A549 (cell line): ENCODE measurements around the gene SCYGR2. TPM values are rescaled to one million over a fixed set of nuclear protein-coding genes. Genes with fewer than 3 reads are reported as not detected.

Source experiments
- ATAC-seq, 2 experiments: fragments of 200-7000 bp in 1 of 2; fragments of >200 bp in 1 of 2; cut with Nextera tagmentation in 1 of 2; cut with Tn5 transposase in 1 of 2; 3 replicates each; pipeline versions ENCODE4 v1.8.0 to v1.9.1; 2018 to 2020; ENCODE audit warnings: mild to moderate bottlenecking in 1 of 2, moderate library complexity in 1 of 2
- CTCF ChIA-PET: fragments of 300-600 bp; sonication (Branson Sonifier 250); formaldehyde crosslinking; extraction: SDS; loops from one replicate; lab custom pipeline; 2021; ENCODE audit warnings: antibody characterized with exemption, inconsistent platforms; lab: Yijun Ruan, JAX
- POLR2A ChIA-PET: fragments of 350-600 bp; formaldehyde crosslinking; extraction: SDS; loops from one replicate; lab custom pipeline; 2021; ENCODE audit warnings: antibody characterized with exemption, inconsistent platforms; lab: Yijun Ruan, JAX
- DNase-seq, 2 experiments: peaks; one replicate each; pipeline versions ENCODE4 v3.0.0 to v3.0.0-alpha.2; 2011 to 2016; ENCODE audit warnings: low read depth in 1 of 2, low spot score in 1 of 2
- FAIRE-seq: peaks from 2 replicates; lab custom pipeline; 2011; peaks lifted over from hg19 to GRCh38; lab: Jason Lieb, UNC
- H3K27ac ChIP-seq, 2 experiments: fragments of >200 bp; sonication (Bioruptor Twin); formaldehyde crosslinking; 3 replicates each; pipeline ENCODE4 v1.5.1; 2016 to 2017
- H3K4me1 ChIP-seq: fragments of >200 bp; sonication (Bioruptor Twin); formaldehyde crosslinking; 3 replicates; pipeline ENCODE4 v1.6.1; 2016
- H3K4me2 ChIP-seq: fragments of >200 bp; sonication (Bioruptor Twin); formaldehyde crosslinking; 3 replicates; pipeline ENCODE4 v1.6.1; 2016
- H3K4me3 ChIP-seq: fragments of >200 bp; sonication (Bioruptor Twin); formaldehyde crosslinking; 3 replicates; pipeline ENCODE4 v1.5.1; 2016
- H3K9me3 ChIP-seq: fragments of >200 bp; sonication (Bioruptor Twin); formaldehyde crosslinking; 3 replicates; pipeline ENCODE4 v1.6.1; 2016
- BHLHE40 ChIP-seq: IDR thresholded peaks from 2 replicates; pipeline ENCODE4 v1.6.1; 2012; ENCODE audit warnings: low read depth, low read length, inconsistent platforms
- CEBPB ChIP-seq, 2 experiments: fragments of >200 bp in 1 of 2; sonication (Bioruptor Twin) in 1 of 2; formaldehyde crosslinking in 1 of 2; IDR thresholded peaks; 2 replicates each; pipeline ENCODE4 v1.6.1; 2012 to 2016
- CHD4 ChIP-seq: fragments of 200-600 bp; sonication (generic); IDR thresholded peaks from 2 replicates; pipeline ENCODE4 v1.6.1; 2016; ENCODE audit warnings: antibody characterized with exemption, mild to moderate bottlenecking, borderline replicate concordance
- EHF ChIP-seq: fragments of 250-450 bp; sonication (Bioruptor Pico); IDR thresholded peaks from 2 replicates; pipeline ENCODE4 v1.5.0; 2020; ENCODE audit warnings: mild to moderate bottlenecking
- EHMT2 ChIP-seq: fragments of 200-600 bp; sonication (generic); IDR thresholded peaks from 2 replicates; pipeline ENCODE4 v1.6.1; 2016; ENCODE audit warnings: antibody characterized with exemption, low read depth, mild to moderate bottlenecking, moderate library complexity
- FOSB ChIP-seq: fragments of 250-450 bp; sonication (Bioruptor Pico); IDR thresholded peaks from 2 replicates; pipeline ENCODE4 v1.5.0; 2020; ENCODE audit warnings: mild to moderate bottlenecking, moderate library complexity
- FOSL2 ChIP-seq, 2 experiments: fragments of 450-650 bp in 1 of 2; fragments of >200 bp in 1 of 2; sonication (Bioruptor Twin) in 1 of 2; formaldehyde crosslinking; IDR thresholded peaks; 2 replicates each; pipeline versions ENCODE4 v1.5.0 to v1.6.1; 2016 to 2020; ENCODE audit warnings: mild to moderate bottlenecking in 1 of 2, moderate library complexity in 1 of 2
- HDAC2 ChIP-seq: fragments of 200-600 bp; sonication (generic); IDR thresholded peaks from 2 replicates; pipeline ENCODE4 v1.6.1; 2016
- HOXB13 ChIP-seq: fragments of 250-450 bp; sonication (Bioruptor Pico); IDR thresholded peaks from 2 replicates; pipeline ENCODE4 v1.5.0; 2020; ENCODE audit warnings: low read depth, mild to moderate bottlenecking, moderate library complexity
- HOXB5 ChIP-seq: fragments of 250-450 bp; sonication (Bioruptor Pico); IDR thresholded peaks from 2 replicates; pipeline ENCODE4 v1.5.0; 2020; ENCODE audit warnings: mild to moderate bottlenecking, moderate library complexity
- MAFK ChIP-seq: fragments of 450-650 bp; IDR thresholded peaks from 2 replicates; pipeline ENCODE4 v1.6.1; 2014; ENCODE audit not compliant: partially characterized antibody
- MAZ ChIP-seq: fragments of 150-350 bp; IDR thresholded peaks from 2 replicates; pipeline ENCODE4 v1.6.1; 2014; ENCODE audit warnings: antibody characterized with exemption, low read depth, low read length, borderline replicate concordance
- NFE2L2 ChIP-seq: fragments of 150-350 bp; conservative IDR thresholded peaks from 2 replicates; pipeline ENCODE4 v1.6.1; 2014; ENCODE audit warnings: low read length
- NR3C1 ChIP-seq: fragments of >200 bp; sonication (Bioruptor Twin); formaldehyde crosslinking; IDR thresholded peaks from 3 replicates; pipeline ENCODE4 v1.6.1; 2017
- PHF8 ChIP-seq: fragments of 200-600 bp; sonication (generic); IDR thresholded peaks from 2 replicates; pipeline ENCODE4 v1.6.1; 2016; ENCODE audit warnings: low read depth, mild to moderate bottlenecking, antibody characterized with exemption, moderate library complexity, borderline replicate concordance
- POLR2AphosphoS2 ChIP-seq: conservative IDR thresholded peaks from 2 replicates; pipeline ENCODE4 v1.6.1; 2012; ENCODE audit warnings: low read length, improper control_type of control experiment, inconsistent platforms
- RAD21 ChIP-seq, 2 experiments: fragments of >200 bp in 1 of 2; sonication (Bioruptor Twin) in 1 of 2; formaldehyde crosslinking in 1 of 2; IDR thresholded peaks in 1 of 2; conservative IDR thresholded peaks in 1 of 2; 2 replicates in 1 of 2; 3 replicates in 1 of 2; pipeline ENCODE4 v1.6.1; 2012 to 2018; ENCODE audit warnings: inconsistent platforms in 1 of 2
- RNF2 ChIP-seq: fragments of 200-600 bp; sonication (generic); IDR thresholded peaks from 2 replicates; pipeline ENCODE4 v1.6.1; 2016; ENCODE audit warnings: low read depth, mild to moderate bottlenecking, antibody characterized with exemption, moderate library complexity, borderline replicate concordance
- SMC3 ChIP-seq: fragments of >200 bp; sonication (Bioruptor Twin); formaldehyde crosslinking; IDR thresholded peaks from 3 replicates; pipeline ENCODE4 v1.6.1; 2018; ENCODE audit warnings: inconsistent platforms
- SREBF2 ChIP-seq: fragments of 450-650 bp; IDR thresholded peaks from 2 replicates; pipeline ENCODE4 v1.6.1; 2014; ENCODE audit warnings: mild to moderate bottlenecking, moderate library complexity
- TFCP2L1 ChIP-seq: fragments of 250-450 bp; sonication (Bioruptor Pico); IDR thresholded peaks from 2 replicates; pipeline ENCODE4 v1.5.0; 2021; ENCODE audit warnings: mild to moderate bottlenecking
- ZC3H11A ChIP-seq: fragments of 450-650 bp; IDR thresholded peaks from 2 replicates; pipeline ENCODE4 v1.6.1; 2014; ENCODE audit warnings: antibody characterized with exemption, mild to moderate bottlenecking
- WGBS: methylation state at CpG from one replicate; pipeline ENCODE4 v1.1.6; 2017; ENCODE audit errors: missing lambda C conversion rate; 5-methylcytosine and 5-hydroxymethylcytosine counted together
- polyA plus RNA-seq, 4 experiments: library from polyadenylated mRNA; depleted of rRNA in 3 of 4; stranded (reverse); fragments of >200 nt; fragmentation: RNase III in 1 of 4; extraction: RNeasy Plus Mini Kit Qiagen cat#74134 plus additional on column Dnase treatment in 1 of 4; gene quantifications; 2 replicates in 3 of 4; 3 replicates in 1 of 4; pipeline ENCODE4 v1.2.3, GENCODE V29; 2011 to 2017
- TF ChIP-seq, protein P1 (sequence below): fragments of 200-600 bp; sonication (generic); IDR thresholded peaks from 2 replicates; pipeline ENCODE4 v1.6.1; 2016; ENCODE audit warnings: antibody characterized with exemption, mild to moderate bottlenecking, moderate library complexity
- TF ChIP-seq, protein P2 (sequence below): fragments of >200 bp; sonication (Bioruptor Twin); formaldehyde crosslinking; IDR thresholded peaks from 2 replicates; pipeline ENCODE4 v1.6.1; 2016
- TF ChIP-seq, protein P3 (sequence below): IDR thresholded peaks from 2 replicates; pipeline ENCODE4 v1.6.1; 2012
- TF ChIP-seq, protein P4 (sequence below): fragments of 250-450 bp; sonication (Bioruptor Pico); IDR thresholded peaks from 2 replicates; pipeline ENCODE4 v1.5.0; 2021; ENCODE audit warnings: mild to moderate bottlenecking, moderate library complexity, borderline replicate concordance

SCYGR2 gene
- polyA plus RNA-seq, 2 of the 4 experiments (the other 2 are of a cell fraction) = not detected

DNA sequence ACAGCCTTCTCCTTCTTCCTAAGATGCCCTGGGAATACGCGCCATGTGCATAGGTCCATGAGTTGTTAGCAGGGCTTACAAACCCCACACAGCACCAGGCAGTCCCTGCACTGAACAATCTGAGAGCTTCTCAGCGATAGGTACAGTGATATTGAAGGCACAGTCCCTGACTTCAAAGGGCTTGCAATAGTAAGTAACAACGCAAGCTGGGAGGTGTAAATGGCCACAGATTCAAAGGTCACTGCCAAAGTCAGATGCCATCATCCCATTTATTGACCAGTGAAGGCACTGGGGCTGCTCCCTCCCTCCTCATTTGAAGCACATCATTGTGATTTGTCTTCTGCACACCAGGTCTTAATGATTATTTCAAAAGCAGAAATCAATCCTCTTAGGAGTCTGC, 16.5 kb downstream of the SCYGR2 start:
- H3K4me3 ChIP-seq = no peak overlapping the region
- no peak overlapping the region for H3K27ac ChIP-seq
- no peak for ATAC-seq
- CTCF ChIA-PET = interaction anchor here (1.0 kb wide), 1 partner anchor 30 kb away, joined by 3 read pairs; no protein-coding TSS in a partner anchor
- no peak for TF ChIP-seq NR3C1
- no peak for TF ChIP-seq SMC3
- TF ChIP-seq RAD21 (conservative IDR thresholded peaks at IDR 0.05 in 1 of 2, IDR thresholded peaks at IDR 0.05 in 1 of 2) = no peak
- TF ChIP-seq, protein P1, sequence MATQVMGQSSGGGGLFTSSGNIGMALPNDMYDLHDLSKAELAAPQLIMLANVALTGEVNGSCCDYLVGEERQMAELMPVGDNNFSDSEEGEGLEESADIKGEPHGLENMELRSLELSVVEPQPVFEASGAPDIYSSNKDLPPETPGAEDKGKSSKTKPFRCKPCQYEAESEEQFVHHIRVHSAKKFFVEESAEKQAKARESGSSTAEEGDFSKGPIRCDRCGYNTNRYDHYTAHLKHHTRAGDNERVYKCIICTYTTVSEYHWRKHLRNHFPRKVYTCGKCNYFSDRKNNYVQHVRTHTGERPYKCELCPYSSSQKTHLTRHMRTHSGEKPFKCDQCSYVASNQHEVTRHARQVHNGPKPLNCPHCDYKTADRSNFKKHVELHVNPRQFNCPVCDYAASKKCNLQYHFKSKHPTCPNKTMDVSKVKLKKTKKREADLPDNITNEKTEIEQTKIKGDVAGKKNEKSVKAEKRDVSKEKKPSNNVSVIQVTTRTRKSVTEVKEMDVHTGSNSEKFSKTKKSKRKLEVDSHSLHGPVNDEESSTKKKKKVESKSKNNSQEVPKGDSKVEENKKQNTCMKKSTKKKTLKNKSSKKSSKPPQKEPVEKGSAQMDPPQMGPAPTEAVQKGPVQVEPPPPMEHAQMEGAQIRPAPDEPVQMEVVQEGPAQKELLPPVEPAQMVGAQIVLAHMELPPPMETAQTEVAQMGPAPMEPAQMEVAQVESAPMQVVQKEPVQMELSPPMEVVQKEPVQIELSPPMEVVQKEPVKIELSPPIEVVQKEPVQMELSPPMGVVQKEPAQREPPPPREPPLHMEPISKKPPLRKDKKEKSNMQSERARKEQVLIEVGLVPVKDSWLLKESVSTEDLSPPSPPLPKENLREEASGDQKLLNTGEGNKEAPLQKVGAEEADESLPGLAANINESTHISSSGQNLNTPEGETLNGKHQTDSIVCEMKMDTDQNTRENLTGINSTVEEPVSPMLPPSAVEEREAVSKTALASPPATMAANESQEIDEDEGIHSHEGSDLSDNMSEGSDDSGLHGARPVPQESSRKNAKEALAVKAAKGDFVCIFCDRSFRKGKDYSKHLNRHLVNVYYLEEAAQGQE = no peak
- no peak for TF ChIP-seq HDAC2
- TF ChIP-seq MAFK = no peak
- no peak for TF ChIP-seq MAZ
- TF ChIP-seq HOXB13 (CRISPR knock-in tag) = no peak
- TF ChIP-seq, protein P2, sequence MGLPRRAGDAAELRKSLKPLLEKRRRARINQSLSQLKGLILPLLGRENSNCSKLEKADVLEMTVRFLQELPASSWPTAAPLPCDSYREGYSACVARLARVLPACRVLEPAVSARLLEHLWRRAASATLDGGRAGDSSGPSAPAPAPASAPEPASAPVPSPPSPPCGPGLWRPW = no peak
- TF ChIP-seq EHF (CRISPR knock-in tag) = no peak
- no peak for TF ChIP-seq RNF2
- no peak for TF ChIP-seq FOSL2 (IDR thresholded peaks at IDR 0.05)
- no peak for TF ChIP-seq FOSL2 (CRISPR knock-in tag; IDR thresholded peaks at IDR 0.05)
- no peak for TF ChIP-seq NFE2L2
- TF ChIP-seq POLR2AphosphoS2 = no peak
- no peak for TF ChIP-seq PHF8
- TF ChIP-seq, all 56 proteins: peak for 0
- WGBS = 86% methylated on average over 4 of the region's 4 CpGs
- Histone ChIP-seq H3K9me3 (no peaks in the 10 kb centered on the region), H3K4me1 (no peaks in the 10 kb centered on the region), H3K4me2 (no peak overlapping the region)
- POLR2A ChIA-PET = no interaction called here
- DNase-seq (no peak), FAIRE-seq (no peak)

DNA sequence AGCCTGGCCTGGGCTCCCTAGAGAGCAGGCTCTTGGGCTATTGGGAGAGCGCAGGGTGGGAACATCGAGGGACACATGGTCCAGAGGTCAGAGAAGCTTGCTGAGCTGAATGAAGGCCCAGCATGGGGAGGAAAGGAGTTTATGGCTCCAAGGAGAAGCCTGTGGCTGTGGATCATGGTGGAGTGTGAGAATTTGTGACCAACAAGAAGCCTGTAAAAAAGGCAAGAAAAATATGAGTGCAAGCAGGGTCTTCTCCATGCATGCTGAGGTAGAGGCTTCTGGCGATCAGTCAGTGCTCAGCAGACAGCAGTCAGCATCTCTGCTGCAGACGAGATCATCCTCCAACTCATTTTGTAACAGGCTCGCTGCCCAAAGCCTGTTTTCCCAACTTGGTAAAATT, 17.2 kb downstream of the SCYGR2 start:
- no peak for TF ChIP-seq BHLHE40
- no peak for TF ChIP-seq SMC3
- TF ChIP-seq, protein P3, sequence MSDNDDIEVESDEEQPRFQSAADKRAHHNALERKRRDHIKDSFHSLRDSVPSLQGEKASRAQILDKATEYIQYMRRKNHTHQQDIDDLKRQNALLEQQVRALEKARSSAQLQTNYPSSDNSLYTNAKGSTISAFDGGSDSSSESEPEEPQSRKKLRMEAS = no peak
- TF ChIP-seq, protein P2 = no peak
- TF ChIP-seq TFCP2L1 (CRISPR knock-in tag) = no peak
- TF ChIP-seq HOXB5 (CRISPR knock-in tag) = no peak
- TF ChIP-seq CEBPB (IDR thresholded peaks at IDR 0.05) = no peak
- TF ChIP-seq, protein P4, sequence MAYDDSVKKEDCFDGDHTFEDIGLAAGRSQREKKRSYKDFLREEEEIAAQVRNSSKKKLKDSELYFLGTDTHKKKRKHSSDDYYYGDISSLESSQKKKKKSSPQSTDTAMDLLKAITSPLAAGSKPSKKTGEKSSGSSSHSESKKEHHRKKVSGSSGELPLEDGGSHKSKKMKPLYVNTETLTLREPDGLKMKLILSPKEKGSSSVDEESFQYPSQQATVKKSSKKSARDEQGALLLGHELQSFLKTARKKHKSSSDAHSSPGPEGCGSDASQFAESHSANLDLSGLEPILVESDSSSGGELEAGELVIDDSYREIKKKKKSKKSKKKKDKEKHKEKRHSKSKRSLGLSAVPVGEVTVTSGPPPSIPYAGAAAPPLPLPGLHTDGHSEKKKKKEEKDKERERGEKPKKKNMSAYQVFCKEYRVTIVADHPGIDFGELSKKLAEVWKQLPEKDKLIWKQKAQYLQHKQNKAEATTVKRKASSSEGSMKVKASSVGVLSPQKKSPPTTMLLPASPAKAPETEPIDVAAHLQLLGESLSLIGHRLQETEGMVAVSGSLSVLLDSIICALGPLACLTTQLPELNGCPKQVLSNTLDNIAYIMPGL (CRISPR knock-in tag) = no peak
- TF ChIP-seq FOSB (CRISPR knock-in tag) = no peak
- TF ChIP-seq CHD4 = no peak
- no peak for TF ChIP-seq ZC3H11A
- TF ChIP-seq SREBF2 = no peak
- no peak for TF ChIP-seq EHMT2
- Histone ChIP-seq H3K27ac (no peak overlapping the region), H3K9me3 (no peaks in the 10 kb centered on the region), H3K4me2 (no peak overlapping the region), H3K4me3 (no peak overlapping the region), H3K4me1 (no peaks in the 10 kb centered on the region)
- ChIA-PET POLR2A (no interaction called here), CTCF (interaction anchor here (0.6 kb wide), 1 partner anchor 70 kb away, joined by 3 read pairs; no protein-coding TSS in a partner anchor)
- DNase-seq (no peak), FAIRE-seq (no peak), ATAC-seq (no peak)
- 74% methylated on average over 5 of the region's 5 CpGs for WGBS
